RCC 7860 (cell line): ENCODE measurements around the gene ATP12A.

Experiments used
- DNase-seq: peaks from one replicate; pipeline ENCODE4 v3.0.0-alpha.2; 2015; ENCODE audit warnings: low spot score
- FAIRE-seq: peaks from 2 replicates; lab custom pipeline; 2012; peaks lifted over from hg19 to GRCh38; lab: Jason Lieb, UNC

Gene ATP12A

GRCh38 chr13:24684600-24684998 lies 4.4 kb downstream of the ATP12A start:
- DNase-seq, result no peak
- no peak for FAIRE-seq

- FAIRE-seq (no peak), DNase-seq (no peak)
Measured at GRCh38 chr13:24685314-24685713, 5.1 kb downstream of the ATP12A start.

GRCh38 chr13:24687611-24688010 lies 7.4 kb downstream of the ATP12A start:
- FAIRE-seq (no peak), DNase-seq (no peak)

- FAIRE-seq (no peak), DNase-seq (no peak)
Measured at GRCh38 chr13:24688111-24688510, 7.9 kb downstream of the ATP12A start.

- DNase-seq, result no peak
- no peak for FAIRE-seq
Measured at GRCh38 chr13:24688950-24689349, 8.7 kb downstream of the ATP12A start.

GRCh38 chr13:24691381-24691780 lies 11.2 kb downstream of the ATP12A start:
- DNase-seq (no peak), FAIRE-seq (no peak)

GRCh38 chr13:24692561-24692960 lies 12.4 kb downstream of the ATP12A start:
- no peak for FAIRE-seq
- no peak for DNase-seq

GRCh38 chr13:24693862-24694471 lies 13.8 kb downstream of the ATP12A start:
- DNase-seq (peak; percentile 17), FAIRE-seq (no peak)

GRCh38 chr13:24694907-24695306 lies 14.7 kb downstream of the ATP12A start:
- no peak for FAIRE-seq

GRCh38 chr13:24698686-24699085 lies 18.5 kb downstream of the ATP12A start:
- FAIRE-seq, result no peak
- DNase-seq, result no peak

More at GRCh38 chr13:24694907-24695306, 14.7 kb downstream of the ATP12A start:
- DNase-seq, result no peak

GRCh38 chr13:24699541-24699940 lies 19.3 kb downstream of the ATP12A start:
- FAIRE-seq (no peak), DNase-seq (no peak)

GRCh38 chr13:24700539-24700938 lies 20.3 kb downstream of the ATP12A start:
- FAIRE-seq, result no peak

GRCh38 chr13:24706886-24707585 lies 26.8 kb downstream of the ATP12A start:
- no peak for FAIRE-seq
- no peak for DNase-seq

More at GRCh38 chr13:24700539-24700938, 20.3 kb downstream of the ATP12A start:
- no peak for DNase-seq

- DNase-seq (no peak), FAIRE-seq (no peak)
Measured at GRCh38 chr13:24709186-24709913, 29.1 kb downstream of the ATP12A start.

GRCh38 chr13:24713022-24713421 lies 32.8 kb downstream of the ATP12A start:
- no peak for FAIRE-seq
- no peak for DNase-seq

- no peak for FAIRE-seq
- DNase-seq, result no peak
Measured at GRCh38 chr13:24716011-24716410, 35.8 kb downstream of the ATP12A start.

GRCh38 chr13:24716446-24716845 lies 36.2 kb downstream of the ATP12A start:
- DNase-seq (no peak), FAIRE-seq (no peak)

GRCh38 chr13:24717217-24717616 lies 37.0 kb downstream of the ATP12A start:
- FAIRE-seq (no peak), DNase-seq (no peak)

- FAIRE-seq, result no peak
- no peak for DNase-seq
Measured at GRCh38 chr13:24718192-24718965, 38.2 kb downstream of the ATP12A start.

- no peak for FAIRE-seq
- no peak for DNase-seq
Measured at GRCh38 chr13:24719139-24719538, 38.9 kb downstream of the ATP12A start.

GRCh38 chr13:24723206-24723605 lies 43.0 kb downstream of the ATP12A start:
- FAIRE-seq (no peak), DNase-seq (no peak)
